ENCODE results near the gene MPHOSPH6.
"Not testable (repeated sequence)": the region's sequence is repeated elsewhere in the genome, so short reads cannot be mapped to it uniquely, and the experiment has no call there.

MPHOSPH6 gene

GRCh38 chr16:82113741-82114140, 56.3 kb downstream of the MPHOSPH6 start:
- DNase-seq = no peak

GRCh38 chr16:82111944-82112343, 58.1 kb downstream of the MPHOSPH6 start:
- no peak for DNase-seq

- DNase-seq = not testable (repeated sequence)
Observed at GRCh38 chr16:82109266-82109665, 60.8 kb downstream of the MPHOSPH6 start.

- no peak for DNase-seq
Observed at GRCh38 chr16:82108774-82109173, 61.2 kb downstream of the MPHOSPH6 start.

GRCh38 chr16:82108100-82108499, 61.9 kb downstream of the MPHOSPH6 start:
- DNase-seq = no peak

- DNase-seq = no peak
Observed at GRCh38 chr16:82105107-82105506, 64.9 kb downstream of the MPHOSPH6 start.
